IMR-90 (cell line): ENCODE measurements around the gene GOLGA6A. TPM values are rescaled to one million over a fixed set of nuclear protein-coding genes. Genes with fewer than 3 reads are reported as not detected.

ENCODE experiments used
- ATAC-seq: fragments of 200-7000 bp; cut with Tn5 transposase; 2 replicates; pipeline ENCODE4 v1.9.1; 2020; ENCODE audit warnings: low read depth, mild to moderate bottlenecking, moderate library complexity
- BruUV-seq: library from RNA; stranded (reverse); fragments of 400-500 nt; replicated peaks from 2 replicates; lab custom pipeline; 2021; lab: Mats Ljungman, UMichigan
- CTCF ChIA-PET: fragments of 300-600 bp; formaldehyde crosslinking; extraction: SDS; loops from one replicate; lab custom pipeline; 2021; ENCODE audit warnings: antibody characterized with exemption; lab: Yijun Ruan, JAX
- POLR2A ChIA-PET: fragments of 300-600 bp; sonication (Branson Sonifier 250); formaldehyde crosslinking; loops from one replicate; lab custom pipeline; 2022; ENCODE audit warnings: antibody characterized with exemption; ENCODE audit not compliant: unreplicated experiment; lab: Charles Lee
- DNase-seq: peaks from one replicate; pipeline ENCODE4 v3.0.0; 2013
- H2AFZ ChIP-seq: replicated peaks from 2 replicates; pipeline ENCODE3; 2013; ENCODE audit warnings: low read length, mild to moderate bottlenecking; ENCODE audit not compliant: poor library complexity
- H2AK5ac ChIP-seq: 2 replicates; pipeline ENCODE4 v1.6.1; 2013; ENCODE audit warnings: low read depth, low read length, inconsistent platforms
- H2AK9ac ChIP-seq: replicated peaks from 2 replicates; pipeline ENCODE3; 2013; ENCODE audit warnings: mild to moderate bottlenecking, low read depth, low read length, moderate library complexity; ENCODE audit not compliant: poor library complexity
- H2BK120ac ChIP-seq: 2 replicates; pipeline ENCODE4 v1.6.1; 2013; ENCODE audit warnings: low read depth, low read length, inconsistent platforms
- H2BK15ac ChIP-seq: 3 replicates; pipeline ENCODE4 v1.6.1; 2013; ENCODE audit warnings: low read depth, low read length, inconsistent platforms
- H2BK20ac ChIP-seq: 2 replicates; pipeline ENCODE4 v1.6.1; 2013; ENCODE audit warnings: low read depth, mild to moderate bottlenecking, inconsistent platforms, low read length, moderate library complexity
- H2BK5ac ChIP-seq: 2 replicates; pipeline ENCODE4 v1.6.1; 2013; ENCODE audit warnings: mild to moderate bottlenecking, low read depth, low read length, inconsistent platforms; ENCODE audit not compliant: poor library complexity, severe bottlenecking
- H3K14ac ChIP-seq: replicated peaks from 2 replicates; pipeline ENCODE4 v1.6.1; 2013; ENCODE audit warnings: low read depth, low read length, inconsistent platforms
- H3K18ac ChIP-seq: 2 replicates; pipeline ENCODE4 v1.6.1; 2013; ENCODE audit warnings: low read depth, low read length, control low read depth
- H3K23ac ChIP-seq: 2 replicates; pipeline ENCODE4 v1.6.1; 2013; ENCODE audit warnings: low read depth, low read length, inconsistent platforms
- H3K27ac ChIP-seq: 2 replicates; pipeline ENCODE4 v1.5.1; 2013; ENCODE audit warnings: mild to moderate bottlenecking, control low read depth, low read length; ENCODE audit not compliant: insufficient read depth
- H3K27me3 ChIP-seq: 2 replicates; pipeline ENCODE4 v1.6.1; 2013; ENCODE audit warnings: low read length; ENCODE audit not compliant: control insufficient read depth, insufficient read depth
- H3K36me3 ChIP-seq: 2 replicates; pipeline ENCODE4 v1.6.1; 2013; ENCODE audit warnings: low read length, mixed read lengths; ENCODE audit not compliant: control insufficient read depth, insufficient read depth
- H3K4ac ChIP-seq: 2 replicates; pipeline ENCODE4 v1.6.1; 2013; ENCODE audit warnings: low read depth, low read length, inconsistent platforms
- H3K4me1 ChIP-seq: 2 replicates; pipeline ENCODE4 v1.6.1; 2013; ENCODE audit warnings: low read length, mixed read lengths; ENCODE audit not compliant: control insufficient read depth, insufficient read depth
- H3K4me2 ChIP-seq: 2 replicates; pipeline ENCODE4 v1.6.1; 2013; ENCODE audit warnings: low read depth, mild to moderate bottlenecking, control low read depth, low read length, moderate library complexity
- H3K4me3 ChIP-seq: 2 replicates; pipeline ENCODE4 v1.5.1; 2013; ENCODE audit warnings: low read depth, mild to moderate bottlenecking, control low read depth, low read length, moderate library complexity; ENCODE audit not compliant: insufficient read depth
- H3K56ac ChIP-seq: 2 replicates; pipeline ENCODE4 v1.6.1; 2013; ENCODE audit warnings: low read length, inconsistent platforms; ENCODE audit not compliant: insufficient read depth; ENCODE audit errors: extremely low read depth
- H3K79me1 ChIP-seq, 2 experiments: 2 replicates each; pipeline ENCODE4 v1.6.1; 2013; ENCODE audit warnings: low read length in 2 of 2, inconsistent platforms in 1 of 2, low read depth in 1 of 2
- H3K9ac ChIP-seq: 2 replicates; pipeline ENCODE4 v1.6.1; 2013; ENCODE audit warnings: low read depth, low read length, control low read depth
- H3K9me1 ChIP-seq: 2 replicates; pipeline ENCODE4 v1.6.1; 2013; ENCODE audit warnings: low read length, inconsistent platforms; ENCODE audit not compliant: insufficient read depth
- H3K9me3 ChIP-seq: 2 replicates; pipeline ENCODE4 v1.6.1; 2013; ENCODE audit warnings: low read length; ENCODE audit not compliant: control insufficient read depth, insufficient read depth
- H4K20me1 ChIP-seq: 2 replicates; pipeline ENCODE4 v1.6.1; 2013; ENCODE audit warnings: low read length, inconsistent platforms; ENCODE audit not compliant: insufficient read depth
- H4K5ac ChIP-seq: 2 replicates; pipeline ENCODE4 v1.6.1; 2013; ENCODE audit warnings: mild to moderate bottlenecking, low read depth, low read length, control low read depth
- H4K8ac ChIP-seq, 2 experiments: 2 replicates each; pipeline ENCODE4 v1.6.1; 2013; ENCODE audit warnings: low read depth in 2 of 2, low read length in 2 of 2, control low read depth in 1 of 2, inconsistent platforms in 1 of 2
- H4K91ac ChIP-seq: 2 replicates; pipeline ENCODE4 v1.6.1; 2013; ENCODE audit warnings: low read depth, low read length, inconsistent platforms; ENCODE audit not compliant: insufficient read depth
- BHLHE40 ChIP-seq: fragments of 150-350 bp; IDR thresholded peaks from 2 replicates; pipeline ENCODE4 v1.6.1; 2016; ENCODE audit warnings: mild to moderate bottlenecking, low read depth, low read length
- CHD1 ChIP-seq: IDR thresholded peaks from 2 replicates; pipeline ENCODE4 v1.6.1; 2012; ENCODE audit warnings: low read depth, low read length, improper control_type of control experiment
- ELK1 ChIP-seq: fragments of 150-350 bp; IDR thresholded peaks from 2 replicates; pipeline ENCODE4 v1.6.1; 2016; ENCODE audit warnings: low read depth, mild to moderate bottlenecking, low read length, moderate library complexity, borderline replicate concordance
- MAFK ChIP-seq: IDR thresholded peaks from 2 replicates; pipeline ENCODE4 v1.6.1; 2012; ENCODE audit warnings: low read depth, low read length, improper control_type of control experiment
- MAZ ChIP-seq: IDR thresholded peaks from 2 replicates; pipeline ENCODE4 v1.6.1; 2012; ENCODE audit warnings: low read depth, mild to moderate bottlenecking, low read length, improper control_type of control experiment, moderate library complexity, borderline replicate concordance
- MXI1 ChIP-seq: IDR thresholded peaks from 2 replicates; pipeline ENCODE4 v1.6.1; 2012; ENCODE audit warnings: low read depth, mild to moderate bottlenecking, low read length, moderate library complexity, borderline replicate concordance
- RCOR1 ChIP-seq: IDR thresholded peaks from 2 replicates; pipeline ENCODE4 v1.6.1; 2012; ENCODE audit warnings: mild to moderate bottlenecking, low read length, improper control_type of control experiment; ENCODE audit not compliant: insufficient replicate concordance
- SMC3 ChIP-seq: fragments of 150-350 bp; IDR thresholded peaks from 2 replicates; pipeline ENCODE4 v1.6.1; 2016; ENCODE audit warnings: low read depth, mild to moderate bottlenecking, antibody characterized with exemption, low read length, moderate library complexity
- USF2 ChIP-seq: fragments of 150-350 bp; IDR thresholded peaks from 2 replicates; pipeline ENCODE4 v1.6.1; 2017; ENCODE audit warnings: mild to moderate bottlenecking, antibody characterized with exemption, low read length, low read depth
- WGBS, 2 experiments: methylation state at CpG; one replicate each; pipeline versions ENCODE4 v1.1.5 to v1.1.7; 2013; ENCODE audit warnings: missing lambda C conversion rate in 2 of 2; ENCODE audit not compliant: insufficient read length in 1 of 2; ENCODE audit errors: extremely low coverage in 2 of 2; 5-methylcytosine and 5-hydroxymethylcytosine counted together
- dilution Hi-C: fragments of 300-500 bp; cut with HindIII; formaldehyde crosslinking; loops from one replicate; pipeline ENCODE4 v1.14.3; 2018; ENCODE audit warnings: low sequenced_read_pairs; ENCODE audit not compliant: unreplicated experiment
- in situ Hi-C: fragments of 300-500 bp; cut with MboI; formaldehyde crosslinking; loops from 3 replicates; pipeline ENCODE4 v1.14.3; 2019; ENCODE audit warnings: low sequenced_read_pairs, inconsistent platforms, mixed read lengths
- intact Hi-C: fragments of 100-400 bp; cut with micrococcal nuclease; formaldehyde crosslinking; loops from 2 replicates; pipeline ENCODE4 v1.10.0; 2022
- polyA plus RNA-seq, 3 experiments: library from polyadenylated mRNA; depleted of rRNA; stranded (reverse); fragments of >200 nt; gene quantifications; 2 replicates each; pipeline ENCODE4 v1.2.3, GENCODE V29; 2012; ENCODE audit warnings: low replicate concordance in 1 of 3
- total RNA-seq: library from RNA; depleted of rRNA; stranded (reverse); fragments of >200 nt; gene quantifications from 2 replicates; pipeline ENCODE4 v1.2.3, GENCODE V29; 2012
- TF ChIP-seq, protein P1 (sequence below): conservative IDR thresholded peaks from 2 replicates; pipeline ENCODE4 v1.5.1; 2012; ENCODE audit warnings: mild to moderate bottlenecking, low read depth, low read length, improper control_type of control experiment

The GOLGA6A gene
- total and polyA plus RNA-seq, 2 of the 4 experiments (the other 2 are of a cell fraction) = not detected

GRCh38 chr15:74032046-74032445, 50.3 kb downstream of the GOLGA6A start:
- dilution Hi-C loops (no loop called here), in situ Hi-C loops (no loop called here), intact Hi-C loops (no loop called here)
- peaks cover 46% of the 10 kb centered on the region for H3K36me3 ChIP-seq
- no peak overlapping the region for H4K5ac ChIP-seq
- ChIA-PET CTCF (interaction anchor here (1.2 kb wide), 1 partner anchor 59 kb away, joined by 5 read pairs; no protein-coding TSS in a partner anchor), POLR2A (no interaction called here)
- DNase-seq = no peak
- H3K56ac ChIP-seq = no peak overlapping the region
- H3K4me2 ChIP-seq = no peak overlapping the region
- H3K9ac ChIP-seq = no peak overlapping the region
- no peak overlapping the region for H2BK15ac ChIP-seq
- H3K18ac ChIP-seq = no peak overlapping the region
- no peak overlapping the region for H2AFZ ChIP-seq
- no peak overlapping the region for H2BK5ac ChIP-seq
- TF ChIP-seq MAZ (no peak), CHD1 (no peak), BHLHE40 (no peak), MXI1 (no peak), SMC3 (no peak), ELK1 (no peak), MAFK (no peak), USF2 (no peak), RCOR1 (no peak)
- TF ChIP-seq, protein P1, sequence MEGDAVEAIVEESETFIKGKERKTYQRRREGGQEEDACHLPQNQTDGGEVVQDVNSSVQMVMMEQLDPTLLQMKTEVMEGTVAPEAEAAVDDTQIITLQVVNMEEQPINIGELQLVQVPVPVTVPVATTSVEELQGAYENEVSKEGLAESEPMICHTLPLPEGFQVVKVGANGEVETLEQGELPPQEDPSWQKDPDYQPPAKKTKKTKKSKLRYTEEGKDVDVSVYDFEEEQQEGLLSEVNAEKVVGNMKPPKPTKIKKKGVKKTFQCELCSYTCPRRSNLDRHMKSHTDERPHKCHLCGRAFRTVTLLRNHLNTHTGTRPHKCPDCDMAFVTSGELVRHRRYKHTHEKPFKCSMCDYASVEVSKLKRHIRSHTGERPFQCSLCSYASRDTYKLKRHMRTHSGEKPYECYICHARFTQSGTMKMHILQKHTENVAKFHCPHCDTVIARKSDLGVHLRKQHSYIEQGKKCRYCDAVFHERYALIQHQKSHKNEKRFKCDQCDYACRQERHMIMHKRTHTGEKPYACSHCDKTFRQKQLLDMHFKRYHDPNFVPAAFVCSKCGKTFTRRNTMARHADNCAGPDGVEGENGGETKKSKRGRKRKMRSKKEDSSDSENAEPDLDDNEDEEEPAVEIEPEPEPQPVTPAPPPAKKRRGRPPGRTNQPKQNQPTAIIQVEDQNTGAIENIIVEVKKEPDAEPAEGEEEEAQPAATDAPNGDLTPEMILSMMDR = no peak
- no peak overlapping the region for H3K14ac ChIP-seq
- H3K79me1 ChIP-seq = peaks cover 21 to 29% of the 10 kb centered on the region in 2 experiments
- H2BK20ac ChIP-seq = no peak overlapping the region
- H3K9me3 ChIP-seq = no peaks in the 10 kb centered on the region
- no peak overlapping the region for H3K27ac ChIP-seq
- H3K4me3 ChIP-seq = no peak overlapping the region
- no peak overlapping the region for H2BK120ac ChIP-seq
- no peak overlapping the region for H3K23ac ChIP-seq
- H3K4me1 ChIP-seq = peaks cover 3% of the 10 kb centered on the region; the same call in 1 of the 2 replicates
- no peak overlapping the region for H4K8ac ChIP-seq
- no peaks in the 10 kb centered on the region; the same call in 1 of the 2 replicates for H3K9me1 ChIP-seq
- no peak overlapping the region for H2AK9ac ChIP-seq
- H3K4ac ChIP-seq = no peak overlapping the region
- no peaks in the 10 kb centered on the region for H4K20me1 ChIP-seq
- ATAC-seq = no peak
- BruUV-seq = no TSS peak
- 100% methylated on average over 4 of the region's 6 CpGs; no CpG with 5 or more reads in 1 of the 2 experiments for WGBS, 2 experiments
- no peak overlapping the region for H4K91ac ChIP-seq
- no peaks in the 10 kb centered on the region for H3K27me3 ChIP-seq
- no peak overlapping the region for H2AK5ac ChIP-seq
